GM12878 (cell line): Measurements from ENCODE around the gene TMEM217.

Experiments used
- ATF7 ChIP-seq: fragments of 450-650 bp; IDR thresholded peaks from 2 replicates; pipeline ENCODE4 v1.6.1; 2016; ENCODE audit warnings: low read depth, mild to moderate bottlenecking
- DPF2 ChIP-seq: fragments of 450-650 bp; IDR thresholded peaks from 2 replicates; pipeline ENCODE4 v1.6.1; 2017; ENCODE audit warnings: mild to moderate bottlenecking
- EGR1 ChIP-seq, 2 experiments: IDR thresholded peaks; 1 replicate in 1 of 2; 2 replicates in 1 of 2; pipeline ENCODE4 v1.6.1; 2011 to 2012; ENCODE audit warnings: low read depth in 2 of 2, low read length in 2 of 2, borderline replicate concordance in 1 of 2, mild to moderate bottlenecking in 1 of 2, moderate library complexity in 1 of 2
- ESRRA ChIP-seq: IDR thresholded peaks from 2 replicates; pipeline ENCODE4 v1.6.1; 2012; ENCODE audit warnings: mild to moderate bottlenecking, low read length, improper control_type of control experiment
- FOXK2 ChIP-seq: fragments of 450-650 bp; IDR thresholded peaks from 2 replicates; pipeline ENCODE4 v1.6.1; 2017; ENCODE audit warnings: mild to moderate bottlenecking, moderate library complexity
- POLR2A ChIP-seq: IDR thresholded peaks from 2 replicates; pipeline ENCODE4 v1.6.1; 2011; ENCODE audit warnings: low read depth, mild to moderate bottlenecking, low read length
- POLR2AphosphoS5 ChIP-seq: IDR thresholded peaks from 2 replicates; pipeline ENCODE4 v1.6.1; 2011; ENCODE audit warnings: mild to moderate bottlenecking, low read length, inconsistent platforms
- SRF ChIP-seq, 2 experiments: IDR thresholded peaks; 2 replicates each; pipeline ENCODE4 v1.6.1; 2011; ENCODE audit warnings: low read depth in 2 of 2, low read length in 2 of 2, mild to moderate bottlenecking in 1 of 2, moderate library complexity in 1 of 2
- TCF7 ChIP-seq: IDR thresholded peaks from 2 replicates; pipeline ENCODE4 v1.6.1; 2014; ENCODE audit warnings: antibody characterized with exemption, borderline replicate concordance
- TF ChIP-seq, protein P1 (sequence below): fragments of 450-650 bp; IDR thresholded peaks from 2 replicates; pipeline ENCODE4 v1.6.1; 2016; ENCODE audit warnings: mild to moderate bottlenecking
- TF ChIP-seq, protein P2 (sequence below): fragments of 450-650 bp; IDR thresholded peaks from 2 replicates; pipeline ENCODE4 v1.6.1; 2017; ENCODE audit warnings: mild to moderate bottlenecking, moderate library complexity
- TF ChIP-seq, protein P3 (sequence below), 3 experiments: IDR thresholded peaks in 2 of 3; conservative IDR thresholded peaks in 1 of 3; 2 replicates each; pipeline ENCODE4 v1.5.1; 2011; ENCODE audit warnings: low read depth in 3 of 3, low read length in 3 of 3, mild to moderate bottlenecking in 3 of 3, control low read depth in 2 of 3, moderate library complexity in 2 of 3, inconsistent platforms in 1 of 3, mixed read lengths in 1 of 3; ENCODE audit not compliant: control insufficient read depth in 2 of 3, insufficient read depth in 1 of 3; ENCODE audit errors: extremely low read depth in 1 of 3

DNA sequence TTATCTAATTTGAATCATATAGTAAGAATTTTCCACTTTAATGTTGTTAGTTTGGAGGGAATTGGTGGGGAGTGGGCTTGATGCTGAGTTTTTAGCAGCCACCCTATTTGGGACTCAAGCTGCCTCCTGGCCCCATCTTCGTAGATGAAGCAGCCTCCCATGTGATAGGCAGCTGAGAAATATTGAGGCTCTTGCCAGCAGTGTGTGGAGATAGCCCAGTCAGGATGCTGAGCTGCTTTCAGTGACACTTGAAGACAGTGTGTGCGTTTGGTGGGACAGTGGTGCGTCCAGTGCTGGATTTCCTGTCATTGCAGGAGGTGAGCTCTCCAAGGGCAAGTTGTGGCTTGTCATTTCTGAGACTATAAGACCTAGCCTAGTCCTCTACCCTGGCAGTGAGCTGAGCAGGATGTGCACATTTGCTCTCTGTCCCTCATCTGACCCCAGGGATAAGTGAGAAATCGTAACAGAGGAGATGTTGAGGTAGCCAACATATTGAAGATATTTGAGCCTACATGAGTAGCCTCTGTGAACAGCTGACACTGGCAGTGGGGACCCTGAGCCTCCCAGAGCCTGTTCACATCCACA is 48.0 kb upstream of the TMEM217 start:
- TF ChIP-seq POLR2A, result no peak
- TF ChIP-seq, protein P1, sequence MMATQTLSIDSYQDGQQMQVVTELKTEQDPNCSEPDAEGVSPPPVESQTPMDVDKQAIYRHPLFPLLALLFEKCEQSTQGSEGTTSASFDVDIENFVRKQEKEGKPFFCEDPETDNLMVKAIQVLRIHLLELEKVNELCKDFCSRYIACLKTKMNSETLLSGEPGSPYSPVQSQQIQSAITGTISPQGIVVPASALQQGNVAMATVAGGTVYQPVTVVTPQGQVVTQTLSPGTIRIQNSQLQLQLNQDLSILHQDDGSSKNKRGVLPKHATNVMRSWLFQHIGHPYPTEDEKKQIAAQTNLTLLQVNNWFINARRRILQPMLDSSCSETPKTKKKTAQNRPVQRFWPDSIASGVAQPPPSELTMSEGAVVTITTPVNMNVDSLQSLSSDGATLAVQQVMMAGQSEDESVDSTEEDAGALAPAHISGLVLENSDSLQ, result no peak
- TF ChIP-seq POLR2AphosphoS5, result no peak
- TF ChIP-seq FOXK2, result no peak
- TF ChIP-seq, protein P2, sequence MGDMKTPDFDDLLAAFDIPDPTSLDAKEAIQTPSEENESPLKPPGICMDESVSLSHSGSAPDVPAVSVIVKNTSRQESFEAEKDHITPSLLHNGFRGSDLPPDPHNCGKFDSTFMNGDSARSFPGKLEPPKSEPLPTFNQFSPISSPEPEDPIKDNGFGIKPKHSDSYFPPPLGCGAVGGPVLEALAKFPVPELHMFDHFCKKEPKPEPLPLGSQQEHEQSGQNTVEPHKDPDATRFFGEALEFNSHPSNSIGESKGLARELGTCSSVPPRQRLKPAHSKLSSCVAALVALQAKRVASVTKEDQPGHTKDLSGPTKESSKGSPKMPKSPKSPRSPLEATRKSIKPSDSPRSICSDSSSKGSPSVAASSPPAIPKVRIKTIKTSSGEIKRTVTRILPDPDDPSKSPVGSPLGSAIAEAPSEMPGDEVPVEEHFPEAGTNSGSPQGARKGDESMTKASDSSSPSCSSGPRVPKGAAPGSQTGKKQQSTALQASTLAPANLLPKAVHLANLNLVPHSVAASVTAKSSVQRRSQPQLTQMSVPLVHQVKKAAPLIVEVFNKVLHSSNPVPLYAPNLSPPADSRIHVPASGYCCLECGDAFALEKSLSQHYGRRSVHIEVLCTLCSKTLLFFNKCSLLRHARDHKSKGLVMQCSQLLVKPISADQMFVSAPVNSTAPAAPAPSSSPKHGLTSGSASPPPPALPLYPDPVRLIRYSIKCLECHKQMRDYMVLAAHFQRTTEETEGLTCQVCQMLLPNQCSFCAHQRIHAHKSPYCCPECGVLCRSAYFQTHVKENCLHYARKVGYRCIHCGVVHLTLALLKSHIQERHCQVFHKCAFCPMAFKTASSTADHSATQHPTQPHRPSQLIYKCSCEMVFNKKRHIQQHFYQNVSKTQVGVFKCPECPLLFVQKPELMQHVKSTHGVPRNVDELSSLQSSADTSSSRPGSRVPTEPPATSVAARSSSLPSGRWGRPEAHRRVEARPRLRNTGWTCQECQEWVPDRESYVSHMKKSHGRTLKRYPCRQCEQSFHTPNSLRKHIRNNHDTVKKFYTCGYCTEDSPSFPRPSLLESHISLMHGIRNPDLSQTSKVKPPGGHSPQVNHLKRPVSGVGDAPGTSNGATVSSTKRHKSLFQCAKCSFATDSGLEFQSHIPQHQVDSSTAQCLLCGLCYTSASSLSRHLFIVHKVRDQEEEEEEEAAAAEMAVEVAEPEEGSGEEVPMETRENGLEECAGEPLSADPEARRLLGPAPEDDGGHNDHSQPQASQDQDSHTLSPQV, result no peak
- TF ChIP-seq ESRRA, result no peak
- no peak for TF ChIP-seq ATF7
- TF ChIP-seq, protein P3, sequence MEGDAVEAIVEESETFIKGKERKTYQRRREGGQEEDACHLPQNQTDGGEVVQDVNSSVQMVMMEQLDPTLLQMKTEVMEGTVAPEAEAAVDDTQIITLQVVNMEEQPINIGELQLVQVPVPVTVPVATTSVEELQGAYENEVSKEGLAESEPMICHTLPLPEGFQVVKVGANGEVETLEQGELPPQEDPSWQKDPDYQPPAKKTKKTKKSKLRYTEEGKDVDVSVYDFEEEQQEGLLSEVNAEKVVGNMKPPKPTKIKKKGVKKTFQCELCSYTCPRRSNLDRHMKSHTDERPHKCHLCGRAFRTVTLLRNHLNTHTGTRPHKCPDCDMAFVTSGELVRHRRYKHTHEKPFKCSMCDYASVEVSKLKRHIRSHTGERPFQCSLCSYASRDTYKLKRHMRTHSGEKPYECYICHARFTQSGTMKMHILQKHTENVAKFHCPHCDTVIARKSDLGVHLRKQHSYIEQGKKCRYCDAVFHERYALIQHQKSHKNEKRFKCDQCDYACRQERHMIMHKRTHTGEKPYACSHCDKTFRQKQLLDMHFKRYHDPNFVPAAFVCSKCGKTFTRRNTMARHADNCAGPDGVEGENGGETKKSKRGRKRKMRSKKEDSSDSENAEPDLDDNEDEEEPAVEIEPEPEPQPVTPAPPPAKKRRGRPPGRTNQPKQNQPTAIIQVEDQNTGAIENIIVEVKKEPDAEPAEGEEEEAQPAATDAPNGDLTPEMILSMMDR (IDR thresholded peaks at IDR 0.05 in 2 of 3, conservative IDR thresholded peaks at IDR 0.05 in 1 of 3; ENCODE audit: control insufficient read depth in 2 of 3, extremely low read depth in 1 of 3, insufficient read depth in 1 of 3, low read depth in 3 of 3, low read length in 3 of 3), result no peak
- TF ChIP-seq DPF2, result no peak
- TF ChIP-seq TCF7, result no peak
- no peak for TF ChIP-seq EGR1 (IDR thresholded peaks at IDR 0.05; ENCODE audit: borderline replicate concordance in 1 of 2, low read depth in 2 of 2, low read length in 2 of 2)
- TF ChIP-seq SRF (IDR thresholded peaks at IDR 0.05; ENCODE audit: low read depth in 2 of 2, low read length in 2 of 2), result no peak
